Measurements from ENCODE around the gene MMP10.

MMP10 gene

DNA sequence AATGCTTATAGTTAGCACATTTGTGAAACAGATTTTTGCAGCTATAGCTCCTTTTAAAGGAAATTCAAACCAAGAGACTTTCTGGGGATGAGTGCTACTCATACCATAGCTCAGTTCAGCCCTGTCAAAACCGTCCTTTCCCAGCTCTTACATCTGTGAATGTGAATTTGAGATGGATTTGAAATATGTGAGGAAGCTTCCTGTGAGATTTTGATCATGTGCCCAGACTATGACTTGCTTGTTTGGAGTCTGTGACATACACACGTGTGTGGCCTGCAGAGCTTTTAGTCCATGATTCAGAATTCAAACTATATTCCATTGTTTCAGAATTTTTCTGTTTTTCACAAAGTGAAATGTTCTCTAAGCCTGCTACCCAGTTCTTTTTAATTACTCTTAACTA is 21.9 kb upstream of the MMP10 start:
- Histone ChIP-seq H3K9me3 (ENCODE audit: control insufficient read depth in 1 of 2, low read length in 2 of 2) (no peaks in the 10 kb centered on the region), H3K36me3 (ENCODE audit: control insufficient read depth in 1 of 2, insufficient read depth in 2 of 2, low read length in 2 of 2) (no peaks in the 10 kb centered on the region), H3K27ac (ENCODE audit: low read depth, low read length) (no peak overlapping the region), H3K4me3 (ENCODE audit: low read depth in 1 of 2, low read length in 2 of 2) (no peak overlapping the region), H3K27me3 (ENCODE audit: control insufficient read depth in 1 of 2, insufficient read depth in 2 of 2, low read length in 2 of 2) (no peaks in the 10 kb centered on the region), H3K4me1 (ENCODE audit: control insufficient read depth in 1 of 2, insufficient read depth in 2 of 2, low read length in 2 of 2) (peaks cover 7 to 23% of the 10 kb centered on the region in 2 donors), H3K9ac (ENCODE audit: low read depth in 1 of 2, low read length in 2 of 2) (no peak overlapping the region)

DNA sequence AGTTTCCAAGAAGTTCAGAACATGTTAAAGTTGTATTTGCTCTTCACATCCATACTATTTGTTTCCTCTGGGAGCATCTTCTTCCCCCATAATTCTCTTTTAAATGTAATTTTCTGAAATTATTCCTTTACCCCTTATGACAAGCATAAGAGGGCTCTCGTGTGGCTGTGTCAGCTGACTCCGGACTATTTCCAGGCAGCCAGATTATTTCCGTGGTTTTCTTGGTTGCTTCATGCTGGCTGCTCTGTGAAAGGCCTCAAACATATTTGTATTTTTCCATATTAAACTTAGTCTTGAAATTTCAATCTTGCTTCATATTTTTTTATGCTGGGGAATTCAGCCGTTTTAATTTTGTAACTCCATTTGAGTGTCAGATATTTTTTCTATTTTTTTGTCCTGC is 20.3 kb upstream of the MMP10 start:
- Histone ChIP-seq H3K27me3 (ENCODE audit: control insufficient read depth in 1 of 2, insufficient read depth in 2 of 2, low read length in 2 of 2) (no peaks in the 10 kb centered on the region), H3K4me3 (ENCODE audit: low read depth in 1 of 2, low read length in 2 of 2) (no peak overlapping the region), H3K4me1 (ENCODE audit: control insufficient read depth in 1 of 2, insufficient read depth in 2 of 2, low read length in 2 of 2) (peaks cover 7 to 23% of the 10 kb centered on the region in 2 donors), H3K9me3 (ENCODE audit: control insufficient read depth in 1 of 2, low read length in 2 of 2) (no peaks in the 10 kb centered on the region), H3K36me3 (ENCODE audit: control insufficient read depth in 1 of 2, insufficient read depth in 2 of 2, low read length in 2 of 2) (no peaks in the 10 kb centered on the region), H3K27ac (ENCODE audit: low read depth, low read length) (no peak overlapping the region), H3K9ac (ENCODE audit: low read depth in 1 of 2, low read length in 2 of 2) (no peak overlapping the region)

DNA sequence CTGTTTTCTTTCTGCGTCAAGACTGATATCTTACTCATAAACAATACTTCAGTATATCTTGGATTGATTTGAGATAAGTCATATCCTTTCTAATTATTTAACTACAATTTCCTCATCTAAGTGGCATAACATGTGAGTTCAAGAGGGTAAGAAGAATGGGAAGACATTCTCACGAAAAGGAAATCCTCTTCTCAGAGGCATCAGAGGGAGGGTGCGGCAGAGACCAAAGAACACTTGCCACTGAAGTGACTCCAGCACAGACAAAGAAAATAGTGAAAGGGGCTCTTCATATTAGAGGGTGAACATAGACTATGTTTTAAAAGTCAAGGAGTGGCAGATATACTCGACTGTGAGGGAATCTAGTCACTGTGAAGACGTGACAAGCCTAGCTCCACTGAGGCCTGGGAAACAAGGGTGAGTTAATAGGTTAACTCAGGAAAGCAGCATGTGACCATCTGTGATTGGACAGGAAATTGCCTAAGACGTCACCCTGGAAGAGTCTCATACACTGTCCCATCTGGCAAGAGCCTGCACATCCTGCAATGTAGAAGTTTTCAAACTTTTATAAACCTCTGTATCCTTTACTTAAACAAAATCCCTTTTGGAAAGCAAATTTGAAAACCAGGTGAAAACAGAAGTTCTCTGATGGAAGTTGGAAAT is 19.4 kb upstream of the MMP10 start:
- Histone ChIP-seq H3K9me3 (ENCODE audit: control insufficient read depth in 1 of 2, low read length in 2 of 2) (no peaks in the 10 kb centered on the region), H3K9ac (ENCODE audit: low read depth in 1 of 2, low read length in 2 of 2) (no peak overlapping the region), H3K4me3 (ENCODE audit: low read depth in 1 of 2, low read length in 2 of 2) (no peak overlapping the region), H3K27ac (ENCODE audit: low read depth, low read length) (no peak overlapping the region), H3K4me1 (ENCODE audit: control insufficient read depth in 1 of 2, insufficient read depth in 2 of 2, low read length in 2 of 2) (peaks cover 7 to 23% of the 10 kb centered on the region in 2 donors), H3K36me3 (ENCODE audit: control insufficient read depth in 1 of 2, insufficient read depth in 2 of 2, low read length in 2 of 2) (no peaks in the 10 kb centered on the region), H3K27me3 (ENCODE audit: control insufficient read depth in 1 of 2, insufficient read depth in 2 of 2, low read length in 2 of 2) (no peaks in the 10 kb centered on the region)

DNA sequence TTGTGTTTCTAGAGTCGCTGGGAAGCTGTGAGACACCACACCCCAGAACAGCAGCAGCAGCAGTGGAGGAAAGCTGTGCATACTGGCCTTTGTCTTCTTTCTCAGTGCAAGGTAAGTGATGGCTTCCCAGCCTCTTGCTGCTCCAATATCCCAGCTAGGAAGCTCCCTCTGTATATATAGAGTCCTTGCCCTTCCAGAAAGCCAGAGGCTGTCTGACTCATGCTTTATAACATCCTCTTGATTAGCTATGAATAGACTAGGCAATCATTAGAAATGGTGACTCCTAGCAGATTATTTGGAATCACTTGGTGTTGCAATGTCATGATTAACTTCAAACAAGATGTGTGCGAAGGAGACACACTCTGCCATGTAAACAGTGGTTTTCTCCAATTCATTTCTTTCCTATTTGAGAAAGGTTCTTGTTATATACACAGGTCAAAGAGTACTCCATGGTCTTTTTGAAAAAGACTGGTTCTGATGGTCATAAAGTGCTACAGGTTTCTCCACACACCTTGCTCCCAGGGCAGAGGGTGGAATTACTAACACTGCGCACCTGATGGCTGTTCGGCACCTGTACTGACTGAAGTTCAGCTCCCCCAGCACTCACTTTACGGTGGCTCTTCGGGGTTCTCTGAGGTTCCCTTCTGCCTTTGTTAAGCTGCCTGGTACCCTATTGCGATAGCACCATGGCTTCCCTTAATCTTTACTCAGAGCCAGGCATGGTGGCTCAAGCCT is 17.8 kb upstream of the MMP10 start, which contains the start of gene MMP1:
MMP1 (minus strand) TSS at position 149 of the 735 bp plus-strand sequence; CDS start at position 81, 68 bp downstream.
- no peak within 1 kb of the TSS for H3K27ac ChIP-seq (ENCODE audit: low read depth, low read length)

DNA sequence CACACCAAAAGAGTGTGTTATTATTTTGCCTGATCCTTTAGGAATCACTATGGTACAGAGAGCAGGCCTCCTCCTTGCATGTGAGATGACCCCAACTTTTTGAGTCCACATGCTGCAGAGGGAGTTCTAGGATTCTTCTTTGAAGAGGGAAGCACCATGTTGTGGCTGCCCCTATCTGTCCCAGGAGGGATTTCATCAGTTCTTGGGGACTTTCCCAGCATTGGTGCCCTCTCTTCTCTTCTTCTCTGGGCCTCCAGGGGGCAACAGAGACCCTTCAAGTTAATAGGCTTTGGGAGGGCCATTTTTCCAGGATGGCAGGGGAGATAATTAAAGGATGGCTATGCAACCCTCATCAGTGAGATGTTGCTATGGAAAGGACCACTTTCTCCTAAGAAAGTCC is 14.0 kb upstream of the MMP10 start:
- no peak overlapping the region for H3K4me3 ChIP-seq (ENCODE audit: low read depth in 1 of 2, low read length in 2 of 2)
- H3K27me3 ChIP-seq (ENCODE audit: control insufficient read depth in 1 of 2, insufficient read depth in 2 of 2, low read length in 2 of 2) = no peaks in the 10 kb centered on the region
- no peak overlapping the region for H3K9ac ChIP-seq (ENCODE audit: low read depth in 1 of 2, low read length in 2 of 2)
- no peaks in the 10 kb centered on the region for H3K9me3 ChIP-seq (ENCODE audit: control insufficient read depth in 1 of 2, low read length in 2 of 2)
- no peak overlapping the region for H3K27ac ChIP-seq (ENCODE audit: low read depth, low read length)
- no peaks in the 10 kb centered on the region for H3K36me3 ChIP-seq (ENCODE audit: control insufficient read depth in 1 of 2, insufficient read depth in 2 of 2, low read length in 2 of 2)
- H3K4me1 ChIP-seq (ENCODE audit: control insufficient read depth in 1 of 2, insufficient read depth in 2 of 2, low read length in 2 of 2) = peaks cover 18 to 27% of the 10 kb centered on the region in 2 donors

More for the DNA sequence above, 17.8 kb upstream of the MMP10 start, which contains the start of gene MMP1:
- H3K36me3 ChIP-seq (ENCODE audit: control insufficient read depth in 1 of 2, insufficient read depth in 2 of 2, low read length in 2 of 2) = no peaks in the 10 kb centered on the region
- no peak within 1 kb of the TSS for H3K9ac ChIP-seq (ENCODE audit: low read depth in 1 of 2, low read length in 2 of 2)
- no peak within 1 kb of the TSS for H3K4me3 ChIP-seq (ENCODE audit: low read depth in 1 of 2, low read length in 2 of 2)
- peaks cover 18 to 35% of the 10 kb centered on the region in 2 donors for H3K4me1 ChIP-seq (ENCODE audit: control insufficient read depth in 1 of 2, insufficient read depth in 2 of 2, low read length in 2 of 2)
- H3K9me3 ChIP-seq (ENCODE audit: control insufficient read depth in 1 of 2, low read length in 2 of 2) = no peaks in the 10 kb centered on the region
- no peaks in the 10 kb centered on the region for H3K27me3 ChIP-seq (ENCODE audit: control insufficient read depth in 1 of 2, insufficient read depth in 2 of 2, low read length in 2 of 2)

DNA sequence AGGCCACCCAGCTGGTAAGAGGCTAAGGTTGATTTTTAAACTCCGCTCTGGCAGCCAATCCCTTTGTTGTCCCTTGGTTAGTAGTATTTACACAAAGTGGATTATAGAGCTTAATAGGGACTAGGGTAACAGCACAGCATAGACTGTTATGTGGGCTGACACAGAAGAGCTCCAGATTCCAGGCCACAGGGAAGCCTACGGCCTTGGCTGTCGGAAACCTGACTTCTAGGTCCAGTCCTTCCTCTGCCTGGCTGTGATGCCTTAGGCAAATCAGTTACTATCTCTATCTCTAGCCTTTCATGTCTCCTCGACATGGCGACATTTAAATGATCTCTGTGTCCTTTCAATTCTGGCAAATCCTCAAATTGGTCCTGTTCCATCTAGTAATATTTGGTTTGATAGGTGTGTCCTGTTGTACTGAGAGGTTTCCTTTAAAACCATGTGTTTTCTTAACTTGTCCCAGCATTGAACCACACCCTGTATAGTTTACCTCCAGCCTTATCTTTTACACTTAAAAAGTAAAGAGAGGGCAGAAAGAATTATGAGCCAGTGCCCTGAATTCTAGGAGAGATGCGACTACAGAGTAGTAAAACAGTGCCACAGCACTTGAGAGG is 13.4 kb upstream of the MMP10 start:
- Histone ChIP-seq H3K9ac (ENCODE audit: low read depth in 1 of 2, low read length in 2 of 2) (no peak overlapping the region), H3K4me3 (ENCODE audit: low read depth in 1 of 2, low read length in 2 of 2) (no peak overlapping the region), H3K4me1 (ENCODE audit: control insufficient read depth in 1 of 2, insufficient read depth in 2 of 2, low read length in 2 of 2) (peaks cover 18 to 21% of the 10 kb centered on the region in 2 donors)

DNA sequence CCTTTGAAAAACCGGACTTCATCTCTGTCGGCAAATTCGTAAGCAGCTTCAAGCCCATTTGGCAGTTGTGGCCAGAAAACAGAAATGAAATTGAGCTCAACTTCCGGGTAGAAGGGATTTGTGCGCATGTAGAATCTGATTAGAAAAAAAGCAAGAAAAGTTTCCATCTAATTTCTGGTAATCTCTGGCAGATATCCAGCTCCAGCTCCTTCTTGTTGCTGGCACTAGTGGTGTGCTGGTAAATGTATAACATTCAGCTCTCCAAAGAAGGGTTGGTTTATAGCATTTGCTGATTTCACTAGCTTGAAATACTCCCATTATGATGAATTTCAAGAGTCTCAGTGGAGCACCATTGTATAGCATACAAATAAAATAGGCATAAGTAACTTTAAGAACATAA is 12.2 kb upstream of the MMP10 start:
- H3K9me3 ChIP-seq (ENCODE audit: control insufficient read depth in 1 of 2, low read length in 2 of 2) = no peaks in the 10 kb centered on the region
- H3K4me1 ChIP-seq (ENCODE audit: control insufficient read depth in 1 of 2, insufficient read depth in 2 of 2, low read length in 2 of 2) = peaks cover 12 to 14% of the 10 kb centered on the region in 2 donors
- no peak overlapping the region for H3K27ac ChIP-seq (ENCODE audit: low read depth, low read length)
- H3K9ac ChIP-seq (ENCODE audit: low read depth in 1 of 2, low read length in 2 of 2) = no peak overlapping the region
- no peak overlapping the region for H3K4me3 ChIP-seq (ENCODE audit: low read depth in 1 of 2, low read length in 2 of 2)
- H3K36me3 ChIP-seq (ENCODE audit: control insufficient read depth in 1 of 2, insufficient read depth in 2 of 2, low read length in 2 of 2) = no peaks in the 10 kb centered on the region
- no peaks in the 10 kb centered on the region for H3K27me3 ChIP-seq (ENCODE audit: control insufficient read depth in 1 of 2, insufficient read depth in 2 of 2, low read length in 2 of 2)

More for the DNA sequence above, 13.4 kb upstream of the MMP10 start:
- H3K27me3 ChIP-seq (ENCODE audit: control insufficient read depth in 1 of 2, insufficient read depth in 2 of 2, low read length in 2 of 2) = no peaks in the 10 kb centered on the region
- no peak overlapping the region for H3K27ac ChIP-seq (ENCODE audit: low read depth, low read length)
- H3K9me3 ChIP-seq (ENCODE audit: control insufficient read depth in 1 of 2, low read length in 2 of 2) = no peaks in the 10 kb centered on the region
- H3K36me3 ChIP-seq (ENCODE audit: control insufficient read depth in 1 of 2, insufficient read depth in 2 of 2, low read length in 2 of 2) = no peaks in the 10 kb centered on the region

DNA sequence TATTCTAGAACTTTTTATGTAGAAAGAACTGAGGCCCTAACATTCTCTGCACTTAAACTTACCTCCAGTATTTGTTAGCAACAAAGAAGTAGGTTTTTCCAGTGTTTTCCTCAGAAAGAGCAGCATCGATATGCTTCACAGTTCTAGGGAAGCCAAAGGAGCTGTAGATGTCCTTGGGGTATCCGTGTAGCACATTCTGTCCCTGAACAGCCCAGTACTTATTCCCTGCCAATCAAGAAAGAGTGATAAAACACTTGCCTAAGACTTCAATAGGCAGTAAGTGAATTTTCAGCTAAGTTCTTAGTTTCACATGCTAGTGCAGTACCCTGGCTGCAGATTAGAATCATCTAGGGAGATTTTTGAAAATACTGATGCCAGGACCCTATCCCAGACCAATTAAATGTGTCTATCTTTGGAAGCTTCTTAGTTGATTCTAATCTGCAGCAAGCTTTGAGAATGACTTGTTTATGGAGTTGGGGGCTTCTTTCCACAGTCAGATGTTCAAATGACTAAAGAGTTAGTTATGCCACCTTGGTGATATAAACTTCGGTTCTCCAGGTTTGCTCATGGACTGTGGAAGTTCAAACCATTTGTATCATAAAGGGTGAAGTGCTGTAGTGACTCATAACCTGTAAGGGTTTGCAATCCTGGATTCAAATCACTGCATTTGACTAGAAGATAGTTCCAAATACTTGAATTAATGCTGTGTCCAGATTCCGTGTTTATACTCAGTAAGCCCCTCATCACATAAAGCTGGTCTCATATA is 11.0 kb upstream of the MMP10 start:
- H3K27ac ChIP-seq (ENCODE audit: low read depth, low read length) = no peak overlapping the region
- H3K4me1 ChIP-seq (ENCODE audit: control insufficient read depth in 1 of 2, insufficient read depth in 2 of 2, low read length in 2 of 2) = peaks cover 11 to 12% of the 10 kb centered on the region in 2 donors
- H3K4me3 ChIP-seq (ENCODE audit: low read depth in 1 of 2, low read length in 2 of 2) = no peak overlapping the region
- H3K36me3 ChIP-seq (ENCODE audit: control insufficient read depth in 1 of 2, insufficient read depth in 2 of 2, low read length in 2 of 2) = no peaks in the 10 kb centered on the region
- H3K27me3 ChIP-seq (ENCODE audit: control insufficient read depth in 1 of 2, insufficient read depth in 2 of 2, low read length in 2 of 2) = no peaks in the 10 kb centered on the region
- H3K9ac ChIP-seq (ENCODE audit: low read depth in 1 of 2, low read length in 2 of 2) = no peak overlapping the region
- H3K9me3 ChIP-seq (ENCODE audit: control insufficient read depth in 1 of 2, low read length in 2 of 2) = no peaks in the 10 kb centered on the region

DNA sequence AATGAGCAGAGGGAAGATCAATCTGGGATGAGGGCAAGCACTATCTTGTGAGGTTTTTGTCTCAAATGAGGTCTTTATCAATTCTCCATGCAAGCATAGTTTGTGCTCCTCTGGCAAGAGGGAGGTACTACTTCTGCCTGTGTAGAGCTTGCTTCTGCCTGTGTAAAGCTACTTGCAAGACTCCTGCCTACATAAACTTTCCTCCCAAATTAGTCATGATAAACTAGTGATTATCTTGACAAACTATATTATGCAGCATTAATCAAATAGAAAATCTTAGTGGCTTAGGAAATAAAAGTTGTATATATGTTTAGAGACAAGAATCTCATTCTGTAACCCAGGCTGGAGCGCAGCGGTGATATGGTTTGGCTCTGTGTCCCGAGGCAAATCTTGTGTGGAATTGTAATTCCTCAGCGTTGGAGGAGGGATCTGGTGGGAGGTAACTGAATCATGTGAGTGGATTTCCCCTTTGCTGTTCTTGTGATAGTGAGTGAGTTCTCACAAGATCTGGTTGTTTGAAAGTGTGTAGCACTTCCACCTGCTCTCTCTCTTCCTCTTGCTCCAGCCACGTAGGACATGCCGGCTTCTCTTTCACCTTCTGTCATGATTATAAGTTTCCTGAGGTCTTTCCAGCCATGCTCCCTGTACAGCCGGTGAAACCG is 8.0 kb upstream of the MMP10 start:
- H3K27ac ChIP-seq (ENCODE audit: low read depth, low read length) = no peak overlapping the region

More for the DNA sequence above, 8.0 kb upstream of the MMP10 start:
- H3K4me1 ChIP-seq (ENCODE audit: control insufficient read depth in 1 of 2, insufficient read depth in 2 of 2, low read length in 2 of 2) = peaks cover 0 to 2% of the 10 kb centered on the region in 2 donors
- no peaks in the 10 kb centered on the region for H3K27me3 ChIP-seq (ENCODE audit: control insufficient read depth in 1 of 2, insufficient read depth in 2 of 2, low read length in 2 of 2)
- H3K9ac ChIP-seq (ENCODE audit: low read depth in 1 of 2, low read length in 2 of 2) = no peak overlapping the region
- H3K9me3 ChIP-seq (ENCODE audit: control insufficient read depth in 1 of 2, low read length in 2 of 2) = no peaks in the 10 kb centered on the region
- no peak overlapping the region for H3K4me3 ChIP-seq (ENCODE audit: low read depth in 1 of 2, low read length in 2 of 2)
- no peaks in the 10 kb centered on the region for H3K36me3 ChIP-seq (ENCODE audit: control insufficient read depth in 1 of 2, insufficient read depth in 2 of 2, low read length in 2 of 2)
